GM21717 (cell line): ENCODE measurements around the gene DHRS1.

Experiments
- ATAC-seq: cut with Tn5 transposase; IDR thresholded peaks from one replicate; pipeline ENCODE4 v1.9.1; 2021; ENCODE audit warnings: mild to moderate bottlenecking, moderate library complexity; ENCODE audit not compliant: unreplicated experiment

Gene DHRS1

GRCh38 chr14:24268225-24268624, 31.4 kb downstream of the DHRS1 start:
- ATAC-seq, result no peak

DNA sequence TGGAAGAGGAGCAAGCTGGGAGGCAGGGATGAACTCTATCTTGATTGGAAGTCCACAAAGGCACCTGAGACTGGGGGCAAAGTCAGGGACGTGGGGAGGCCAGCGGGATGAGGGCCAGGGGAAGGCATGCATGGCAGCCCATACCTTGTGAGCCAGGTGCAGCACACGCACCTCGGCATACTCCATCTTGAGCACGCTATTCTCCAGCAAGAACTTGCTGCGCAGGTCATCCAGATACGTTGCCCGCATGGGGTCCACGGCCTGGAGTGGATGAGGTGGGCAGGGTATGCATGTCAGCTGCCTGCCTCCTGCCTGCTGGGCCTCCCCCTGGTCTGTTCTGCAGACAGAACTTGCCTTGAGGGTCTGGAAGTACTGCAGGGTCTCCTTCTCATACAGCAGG, 32.1 kb downstream of the DHRS1 start:
- no peak for ATAC-seq

GRCh38 chr14:24266344-24267244, 33.0 kb downstream of the DHRS1 start:
- ATAC-seq, result no peak

GRCh38 chr14:24264298-24264697, 35.3 kb downstream of the DHRS1 start:
- ATAC-seq, result no peak

DNA sequence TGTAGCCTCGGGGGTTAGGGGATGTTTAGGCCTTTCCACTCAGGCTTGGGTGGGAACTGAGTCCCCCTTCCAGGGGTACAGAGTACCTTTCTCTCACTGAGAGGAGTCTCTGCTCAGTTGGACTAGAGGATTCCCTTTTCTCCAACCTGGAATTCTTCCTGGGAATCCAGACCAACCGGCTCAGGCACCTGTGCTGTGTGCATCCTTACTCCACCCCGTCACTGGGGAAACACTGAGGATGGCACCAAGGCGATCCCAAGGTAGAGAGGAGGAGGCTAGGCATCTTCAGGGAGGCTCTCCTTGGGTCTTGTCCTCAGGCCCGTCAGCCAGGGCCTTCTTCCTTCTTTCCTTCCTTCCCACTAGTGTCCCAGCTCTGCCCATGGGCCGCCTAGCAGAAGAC, 35.7 kb downstream of the DHRS1 start:
- no peak for ATAC-seq

GRCh38 chr14:24262821-24263733, 36.5 kb downstream of the DHRS1 start, which contains the start of gene TGM1:
Gene TGM1, minus strand, starts transcription at chr14:24263177. Its CDS starts 825 bp downstream, at chr14:24262352.
- no peak for ATAC-seq

DNA sequence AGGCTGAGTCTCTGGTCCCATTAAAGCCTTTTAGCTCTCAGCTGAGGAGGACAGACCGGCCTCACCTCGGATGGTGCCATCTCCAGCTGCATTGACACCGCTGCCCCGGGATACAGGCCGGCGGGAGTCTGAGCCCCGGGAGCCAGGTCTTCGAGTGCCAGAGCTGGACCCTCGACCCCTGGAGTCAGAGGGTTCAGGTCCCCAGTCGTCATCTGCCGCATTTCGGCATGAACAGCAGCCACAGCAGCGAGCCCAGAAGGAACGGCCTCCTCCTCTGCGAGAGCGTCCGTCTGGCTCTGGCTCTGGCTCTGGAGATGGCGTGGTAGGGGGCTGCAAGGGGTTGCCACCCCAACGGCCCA, 37.6 kb downstream of the DHRS1 start:
- no peak for ATAC-seq

- no peak for ATAC-seq
These were observed 38.2 kb downstream of the DHRS1 start for GRCh38 chr14:24261256-24261968.

GRCh38 chr14:24260780-24261157, 38.8 kb downstream of the DHRS1 start:
- ATAC-seq, result no peak

GRCh38 chr14:24260026-24260779, 39.4 kb downstream of the DHRS1 start:
- no peak for ATAC-seq

DNA sequence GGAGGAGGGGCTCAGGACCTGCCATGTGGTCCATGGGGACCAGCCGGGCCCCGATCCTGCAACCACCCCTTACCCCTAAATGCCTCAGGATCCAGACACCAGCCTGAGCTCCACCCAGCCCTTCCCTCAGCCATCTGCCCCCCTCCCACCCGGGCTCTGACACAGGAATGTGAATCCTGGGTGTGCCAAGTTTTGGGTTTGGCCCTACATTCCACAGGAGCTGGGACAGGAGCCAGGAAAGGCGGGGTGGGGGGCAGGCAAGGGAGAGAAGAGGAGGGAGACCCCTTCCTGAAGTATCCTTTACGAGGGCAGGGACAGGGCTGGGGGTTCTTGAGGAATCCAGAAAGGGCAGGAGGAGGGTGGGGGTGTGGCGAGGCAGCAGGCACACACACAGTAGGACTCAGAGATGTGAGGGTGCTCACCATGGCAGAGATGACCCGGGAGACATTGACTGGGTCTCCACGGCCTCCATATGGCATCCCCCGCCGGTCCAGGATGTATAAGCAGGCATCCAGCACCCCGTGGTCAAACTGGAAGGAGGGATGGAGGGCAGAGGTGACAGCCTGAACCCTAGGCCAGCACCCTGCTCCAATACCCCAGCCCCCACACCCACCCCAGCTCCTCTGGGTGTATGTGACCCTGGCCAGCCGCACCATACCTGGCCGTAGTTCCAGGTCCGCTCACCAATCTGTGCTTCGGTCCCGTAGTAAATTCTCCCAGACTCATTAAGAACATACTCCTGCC, 40.1 kb downstream of the DHRS1 start:
- ATAC-seq, result no peak

DNA sequence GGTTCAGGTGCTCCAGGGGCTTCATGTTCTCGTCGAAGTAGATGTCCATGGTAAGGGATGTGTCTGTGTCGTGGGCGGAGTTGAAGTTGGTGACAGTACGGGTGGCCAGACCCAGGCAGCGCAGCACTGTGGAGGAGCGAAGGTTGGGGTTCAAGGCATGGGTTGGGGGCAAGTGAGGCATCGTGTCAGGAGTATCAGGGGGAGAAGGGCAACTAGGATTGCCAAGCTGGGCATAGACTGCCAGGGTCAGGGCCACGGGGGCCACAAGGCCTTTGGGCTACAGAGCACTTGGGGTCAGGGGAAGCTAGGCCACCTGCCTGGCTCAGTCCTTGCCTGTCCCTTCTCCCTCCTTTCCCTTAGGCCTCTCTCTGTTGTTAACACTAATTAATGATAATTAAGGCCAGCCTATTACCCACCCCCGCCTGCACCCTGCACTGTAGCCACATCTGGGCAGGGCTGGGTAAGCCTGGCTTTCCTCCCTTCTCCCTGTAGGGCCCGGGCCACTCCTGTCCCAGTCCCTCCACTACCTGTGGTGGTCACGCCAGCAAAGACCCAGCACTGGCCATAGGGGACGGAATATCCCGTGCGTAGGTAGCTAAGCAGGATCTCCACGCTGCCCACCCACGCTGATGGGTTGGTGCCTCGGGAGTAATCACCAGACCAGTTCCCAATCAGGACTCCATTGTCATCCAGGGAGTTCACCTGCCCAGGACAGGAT, 40.9 kb downstream of the DHRS1 start:
- ATAC-seq, result no peak

GRCh38 chr14:24258119-24258518, 41.5 kb downstream of the DHRS1 start:
- ATAC-seq, result no peak

GRCh38 chr14:24256960-24257359, 42.6 kb downstream of the DHRS1 start:
- no peak for ATAC-seq

DNA sequence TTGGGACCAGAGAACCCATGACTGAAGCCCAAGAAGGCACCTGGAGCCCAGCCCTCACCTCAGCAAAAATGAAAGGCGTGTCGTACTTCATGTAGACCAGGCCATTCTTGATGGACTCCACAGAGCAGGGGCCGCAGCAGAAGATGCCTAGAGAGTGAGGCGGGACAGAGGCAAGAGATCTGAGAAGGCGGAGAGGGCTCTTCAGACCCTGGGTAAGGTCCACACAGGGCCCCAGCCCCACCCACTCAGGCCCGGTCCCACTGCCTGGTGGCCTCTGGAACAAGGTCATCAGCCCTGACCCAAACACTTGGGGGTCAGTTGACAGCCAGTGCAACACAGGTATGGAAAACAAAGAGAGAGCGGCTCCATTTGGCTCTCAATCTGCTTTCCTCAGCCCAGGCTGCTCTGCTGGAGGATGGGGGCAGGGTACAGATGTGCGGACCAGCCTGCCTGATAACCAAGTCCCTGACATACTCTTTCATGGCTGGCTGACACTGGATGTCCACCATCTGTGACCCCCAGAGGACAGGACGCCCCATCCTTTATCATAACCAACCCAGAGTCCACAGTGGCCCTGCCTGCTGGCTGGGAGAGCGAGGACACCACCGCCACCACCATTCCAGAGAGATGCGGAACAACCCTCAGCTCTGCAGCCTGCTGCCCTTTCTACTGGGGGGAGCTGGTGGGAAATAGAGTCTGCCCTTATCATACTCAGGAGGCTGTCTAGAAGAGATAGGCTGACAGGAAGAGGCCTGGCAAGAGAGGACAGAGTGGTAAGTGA, 43.5 kb downstream of the DHRS1 start:
- ATAC-seq, result no peak

GRCh38 chr14:24255438-24255837, 44.1 kb downstream of the DHRS1 start:
- ATAC-seq, result no peak

- no peak for ATAC-seq
These were observed 44.8 kb downstream of the DHRS1 start for GRCh38 chr14:24254630-24255392.

GRCh38 chr14:24253936-24254335, 45.6 kb downstream of the DHRS1 start:
- no peak for ATAC-seq
